DOHH2 (cell line): ENCODE results near the gene TP53I11.

Source experiments
- EZH2phosphoT487 ChIP-seq: fragments of 200-600 bp; sonication (generic); IDR thresholded peaks from 2 replicates; pipeline ENCODE4 v1.6.1; 2017; ENCODE audit warnings: borderline replicate concordance, mild to moderate bottlenecking, antibody characterized with exemption, low read length, moderate library complexity, mixed read lengths
- TF ChIP-seq, protein P1 (sequence below): fragments of 200-600 bp; sonication (generic); IDR thresholded peaks from one replicate; pipeline ENCODE4 v1.5.1; 2014; ENCODE audit warnings: antibody characterized with exemption, mild to moderate bottlenecking, low read depth, low read length; ENCODE audit not compliant: poor library complexity, severe bottlenecking

DNA sequence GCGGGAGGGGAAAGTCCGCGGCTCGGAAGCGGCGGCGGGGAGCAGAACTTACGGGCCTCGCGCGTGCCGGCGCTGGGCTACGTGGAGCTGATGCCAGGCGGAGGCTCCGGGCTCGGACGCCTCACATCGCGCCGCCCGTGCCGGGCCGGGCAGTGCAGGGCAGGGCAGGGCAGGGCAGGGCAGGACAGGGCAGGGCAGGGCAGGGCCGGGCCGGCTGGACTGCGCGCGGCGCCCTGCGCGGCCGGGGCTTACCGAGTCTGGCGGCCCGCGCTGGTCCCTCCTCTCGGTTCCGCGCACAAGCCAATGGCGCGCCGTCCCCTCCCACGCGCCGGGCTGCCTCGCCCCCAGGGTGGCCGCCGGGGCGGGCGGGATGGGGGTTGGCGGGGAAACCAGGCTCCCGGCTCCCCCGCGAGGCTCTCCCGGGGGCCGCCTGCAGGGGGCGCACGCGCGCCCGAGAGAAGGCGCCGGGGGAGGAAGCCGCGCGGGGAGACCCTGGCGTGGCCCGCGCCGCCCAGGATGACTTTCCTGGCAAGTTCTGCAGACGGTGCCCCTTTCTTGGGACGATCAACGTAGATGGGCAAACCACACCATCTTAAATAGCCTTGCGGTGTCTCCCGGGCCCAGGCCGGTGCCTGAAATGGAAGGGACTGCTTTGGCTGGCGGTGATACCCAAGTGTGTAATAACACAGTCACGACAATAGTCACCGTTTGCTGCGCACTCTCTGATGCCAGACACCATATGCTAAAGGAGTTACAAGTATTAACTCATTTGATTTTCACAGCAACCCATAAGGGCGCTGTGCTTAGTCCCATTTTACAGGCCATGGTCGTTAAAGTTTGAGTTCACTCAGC is at the start of gene TP53I11:
- TF ChIP-seq, protein P1, sequence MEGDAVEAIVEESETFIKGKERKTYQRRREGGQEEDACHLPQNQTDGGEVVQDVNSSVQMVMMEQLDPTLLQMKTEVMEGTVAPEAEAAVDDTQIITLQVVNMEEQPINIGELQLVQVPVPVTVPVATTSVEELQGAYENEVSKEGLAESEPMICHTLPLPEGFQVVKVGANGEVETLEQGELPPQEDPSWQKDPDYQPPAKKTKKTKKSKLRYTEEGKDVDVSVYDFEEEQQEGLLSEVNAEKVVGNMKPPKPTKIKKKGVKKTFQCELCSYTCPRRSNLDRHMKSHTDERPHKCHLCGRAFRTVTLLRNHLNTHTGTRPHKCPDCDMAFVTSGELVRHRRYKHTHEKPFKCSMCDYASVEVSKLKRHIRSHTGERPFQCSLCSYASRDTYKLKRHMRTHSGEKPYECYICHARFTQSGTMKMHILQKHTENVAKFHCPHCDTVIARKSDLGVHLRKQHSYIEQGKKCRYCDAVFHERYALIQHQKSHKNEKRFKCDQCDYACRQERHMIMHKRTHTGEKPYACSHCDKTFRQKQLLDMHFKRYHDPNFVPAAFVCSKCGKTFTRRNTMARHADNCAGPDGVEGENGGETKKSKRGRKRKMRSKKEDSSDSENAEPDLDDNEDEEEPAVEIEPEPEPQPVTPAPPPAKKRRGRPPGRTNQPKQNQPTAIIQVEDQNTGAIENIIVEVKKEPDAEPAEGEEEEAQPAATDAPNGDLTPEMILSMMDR: peak; percentile 61
- TF ChIP-seq EZH2phosphoT487: no peak
